Ishikawa (cell line): ENCODE data around the gene ADM5.

ENCODE experiments used
- CEBPB ChIP-seq: IDR thresholded peaks from 2 replicates; pipeline ENCODE4 v1.6.1; 2012
- CREB1 ChIP-seq: IDR thresholded peaks from 2 replicates; pipeline ENCODE4 v1.6.1; 2012; ENCODE audit warnings: low read depth
- EGR1 ChIP-seq: IDR thresholded peaks from 2 replicates; pipeline ENCODE4 v1.6.1; 2012
- EP300 ChIP-seq: IDR thresholded peaks from 2 replicates; pipeline ENCODE4 v1.6.1; 2012; ENCODE audit warnings: borderline replicate concordance
- FOXM1 ChIP-seq: IDR thresholded peaks from 2 replicates; pipeline ENCODE4 v1.6.1; 2012; ENCODE audit warnings: low read depth, borderline replicate concordance
- MAX ChIP-seq: IDR thresholded peaks from 2 replicates; pipeline ENCODE4 v1.6.1; 2012
- NFIC ChIP-seq: IDR thresholded peaks from 2 replicates; pipeline ENCODE4 v1.6.1; 2012
- RAD21 ChIP-seq: IDR thresholded peaks from 2 replicates; pipeline ENCODE4 v1.6.1; 2012; ENCODE audit warnings: low read depth
- REST ChIP-seq: IDR thresholded peaks from 2 replicates; pipeline ENCODE4 v1.6.1; 2012; ENCODE audit warnings: low read depth, mild to moderate bottlenecking
- TAF1 ChIP-seq: IDR thresholded peaks from 2 replicates; pipeline ENCODE4 v1.6.1; 2012; ENCODE audit warnings: low read depth, mild to moderate bottlenecking
- TCF12 ChIP-seq: IDR thresholded peaks from 2 replicates; pipeline ENCODE4 v1.6.1; 2012; ENCODE audit warnings: low read depth
- TEAD4 ChIP-seq: IDR thresholded peaks from 2 replicates; pipeline ENCODE4 v1.6.1; 2012
- USF1 ChIP-seq: IDR thresholded peaks from 2 replicates; pipeline ENCODE4 v1.6.1; 2012
- YY1 ChIP-seq: IDR thresholded peaks from 2 replicates; pipeline ENCODE4 v1.6.1; 2012; ENCODE audit warnings: low read depth
- ZBTB7A ChIP-seq: IDR thresholded peaks from 2 replicates; pipeline ENCODE4 v1.6.1; 2012; ENCODE audit warnings: low read depth

ADM5 gene

GRCh38 chr19:49651820-49652550, 37.4 kb upstream of the ADM5 start:
- TF ChIP-seq FOXM1 (no peak), TEAD4 (no peak), REST (no peak), EP300 (no peak), ZBTB7A (no peak), NFIC (no peak), TAF1 (no peak), CREB1 (no peak)

GRCh38 chr19:49652551-49653465, 36.6 kb upstream of the ADM5 start:
- TF ChIP-seq RAD21 (no peak), USF1 (no peak), CEBPB (no peak)

GRCh38 chr19:49653466-49653806, 36.0 kb upstream of the ADM5 start:
- TF ChIP-seq NFIC: no peak
- no peak for TF ChIP-seq MAX
- no peak for TF ChIP-seq TCF12
- no peak for TF ChIP-seq FOXM1
- TF ChIP-seq EP300: no peak
- no peak for TF ChIP-seq TAF1
- no peak for TF ChIP-seq ZBTB7A
- no peak for TF ChIP-seq USF1
- no peak for TF ChIP-seq RAD21
- no peak for TF ChIP-seq TEAD4
- TF ChIP-seq CREB1: no peak
- no peak for TF ChIP-seq CEBPB
- TF ChIP-seq EGR1: no peak

- TF ChIP-seq USF1 (no peak), TAF1 (no peak), EGR1 (no peak), YY1 (no peak), FOXM1 (no peak), CREB1 (no peak), CEBPB (no peak), EP300 (no peak), REST (no peak), TEAD4 (no peak), MAX (no peak), NFIC (no peak), TCF12 (no peak), RAD21 (no peak), ZBTB7A (no peak)
Observed at GRCh38 chr19:49654581-49654980, 34.8 kb upstream of the ADM5 start.
